A673 (cell line): ENCODE results near the gene ZHX3. TPM values are rescaled to one million over a fixed set of nuclear protein-coding genes. Genes with fewer than 3 reads are reported as not detected.

Source experiments
- BruUV-seq: library from RNA; stranded (reverse); fragments of 400-500 nt; replicated peaks from 2 replicates; lab custom pipeline; 2021; lab: Mats Ljungman, UMichigan
- CTCF ChIA-PET: fragments of 300-600 bp; sonication (Branson Sonifier 250); formaldehyde crosslinking; loops from one replicate; lab custom pipeline; 2022; ENCODE audit warnings: antibody characterized with exemption; lab: Charles Lee
- POLR2A ChIA-PET: fragments of 300-600 bp; sonication (Branson Sonifier 250); formaldehyde crosslinking; loops from one replicate; lab custom pipeline; 2022; ENCODE audit warnings: antibody characterized with exemption; ENCODE audit not compliant: low non-redundant PET; lab: Charles Lee
- DNase-seq: peaks from one replicate; pipeline ENCODE4 v3.0.0-alpha.2; 2015; ENCODE audit warnings: low spot score
- H3K27ac ChIP-seq: fragments of 200-600 bp; sonication (generic); 2 replicates; pipeline ENCODE4 v1.5.1; 2016; ENCODE audit warnings: mixed run types, low read depth, mild to moderate bottlenecking, mixed read lengths, antibody characterized with exemption, low read length; ENCODE audit not compliant: poor library complexity, severe bottlenecking
- H3K27me3 ChIP-seq: fragments of 200-600 bp; sonication (generic); replicated peaks from 2 replicates; pipeline ENCODE4 v1.6.1; 2017; ENCODE audit warnings: mixed run types, low read depth, mild to moderate bottlenecking, mixed read lengths, antibody characterized with exemption, low read length; ENCODE audit not compliant: insufficient read depth, poor library complexity
- H3K36me3 ChIP-seq: fragments of 200-600 bp; sonication (generic); 2 replicates; pipeline ENCODE4 v1.6.1; 2016; ENCODE audit warnings: mixed run types, mild to moderate bottlenecking, mixed read lengths, antibody characterized with exemption, low read length; ENCODE audit not compliant: insufficient read depth, poor library complexity, severe bottlenecking
- H3K4me1 ChIP-seq: fragments of 200-600 bp; sonication (generic); 2 replicates; pipeline ENCODE4 v1.6.1; 2017; ENCODE audit warnings: mixed run types, mild to moderate bottlenecking, mixed read lengths, antibody characterized with exemption, low read length; ENCODE audit not compliant: insufficient read depth, poor library complexity, severe bottlenecking
- H3K4me3 ChIP-seq: fragments of 200-600 bp; sonication (generic); 2 replicates; pipeline ENCODE4 v1.5.1; 2016; ENCODE audit warnings: low read depth, mixed run types, mild to moderate bottlenecking, mixed read lengths, low read length; ENCODE audit not compliant: poor library complexity, severe bottlenecking
- H3K9me3 ChIP-seq: fragments of 200-600 bp; sonication (generic); 2 replicates; pipeline ENCODE4 v1.6.1; 2016; ENCODE audit warnings: mixed run types, low read depth, mild to moderate bottlenecking, mixed read lengths, antibody characterized with exemption, low read length; ENCODE audit not compliant: poor library complexity, severe bottlenecking
- CTCF ChIP-seq: fragments of 300-800, 200-600 bp; sonication (generic); conservative IDR thresholded peaks from 2 replicates; pipeline ENCODE4 v1.5.1; 2017; ENCODE audit warnings: low read depth, mild to moderate bottlenecking, antibody characterized with exemption, low read length, moderate library complexity, mixed read lengths
- EZH2 ChIP-seq: fragments of 200-600 bp; sonication (generic); IDR thresholded peaks from 2 replicates; pipeline ENCODE4 v1.6.1; 2017; ENCODE audit warnings: borderline replicate concordance, low read depth, mild to moderate bottlenecking, mixed read lengths, antibody characterized with exemption, low read length; ENCODE audit not compliant: poor library complexity, severe bottlenecking
- intact Hi-C: fragments of 100-400 bp; cut with micrococcal nuclease; formaldehyde crosslinking; loops from one replicate; pipeline ENCODE4 v1.10.0; 2022; ENCODE audit not compliant: unreplicated experiment
- total RNA-seq: library from RNA; stranded (reverse); gene quantifications from 2 replicates; pipeline ENCODE4 v1.2.3, GENCODE V29; 2021

The ZHX3 gene
- total RNA-seq, 1 experiment from 2014 or later, result 14.0 TPM

DNA sequence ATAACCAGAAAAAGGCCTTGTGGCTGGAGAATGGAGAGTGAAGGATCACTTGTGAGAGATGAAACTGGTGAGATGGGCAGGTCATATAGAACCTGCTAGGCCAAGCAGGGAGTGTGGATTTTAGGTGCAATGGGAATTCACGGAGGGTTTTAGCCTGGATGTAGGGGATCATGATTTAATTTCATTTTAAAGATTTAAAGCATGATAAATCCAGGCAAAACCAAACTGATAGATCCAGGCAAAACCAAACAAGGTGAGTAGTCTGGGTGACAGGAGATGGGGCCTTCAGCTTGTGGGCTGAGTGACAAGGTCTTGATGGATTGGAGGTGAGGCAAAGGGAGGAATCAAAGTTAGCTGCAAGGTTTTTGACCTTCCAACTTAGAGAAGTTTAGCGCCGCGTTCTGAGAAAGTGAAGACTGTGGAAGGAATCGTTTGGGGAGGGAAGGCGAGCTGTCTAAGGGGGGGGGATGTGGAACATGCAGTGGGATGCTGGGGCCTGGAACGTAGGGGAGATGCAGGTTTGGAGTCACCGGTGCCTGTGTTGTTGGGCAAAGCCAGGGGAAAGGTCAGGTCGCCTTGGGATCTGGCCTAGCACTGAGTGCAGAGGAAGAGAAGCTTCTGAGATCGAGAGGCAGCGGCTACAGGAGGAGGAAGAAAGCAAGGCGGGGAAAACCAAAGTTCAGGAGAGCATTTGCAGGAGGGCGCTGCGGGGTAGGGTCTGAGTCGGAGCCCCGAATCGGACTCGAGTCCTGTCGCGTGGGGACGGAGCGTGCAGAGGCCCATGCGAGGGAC is 181.4 kb downstream of the ZHX3 start:
- Histone ChIP-seq H3K4me3 (peak overlapping the region; percentile 93), H3K36me3 (no peaks in the 10 kb centered on the region), H3K4me1 (peaks cover 26% of the 10 kb centered on the region), H3K9me3 (no peaks in the 10 kb centered on the region), H3K27ac (peak overlapping the region; percentile 92), H3K27me3 (no peaks in the 10 kb centered on the region)
- intact Hi-C loops, result loop anchor here (1.0 to 10.0 kb wide), 3 partner anchors 61 to 204 kb away; partner anchors contain the start of gene LPIN3
- peak; percentile 10 for DNase-seq
- ChIA-PET POLR2A (no interaction called here), CTCF (interaction anchor here (1.3 to 2.5 kb wide), 3 partner anchors 12 to 204 kb away, joined by 3 to 19 read pairs (median 4); partner anchors contain the start of gene LPIN3)
- TSS peak; percentile 57 for BruUV-seq
- TF ChIP-seq CTCF (no peak), EZH2 (no peak)

GRCh38 chr20:41135187-41135887 is 182.2 kb downstream of the ZHX3 start:
- peak; percentile 62 for DNase-seq
- POLR2A ChIA-PET, result no interaction called here

More at GRCh38 chr20:41135187-41135887, 182.2 kb downstream of the ZHX3 start:
- no TSS peak for BruUV-seq
- Histone ChIP-seq H3K27me3 (no peaks in the 10 kb centered on the region), H3K4me3 (no peak overlapping the region), H3K9me3 (no peaks in the 10 kb centered on the region), H3K36me3 (no peaks in the 10 kb centered on the region), H3K4me1 (peaks cover 26% of the 10 kb centered on the region), H3K27ac (no peak overlapping the region)
- CTCF ChIA-PET, result interaction anchor here (0.6 to 2.5 kb wide), 4 partner anchors 13 to 205 kb away, joined by 3 to 19 read pairs (median 4); partner anchors contain the start of gene LPIN3
- intact Hi-C loops, result loop anchor here (5.0 to 10.0 kb wide), 2 partner anchors 61 to 97 kb away; no protein-coding TSS in a partner anchor
- TF ChIP-seq EZH2 (no peak), CTCF (peak; percentile 86)
